ENCODE data around the gene TP53RK.

Gene TP53RK

GRCh38 chr20:46706242-46706641 lies 17.0 kb upstream of the TP53RK start:
- no peak for DNase-seq

GRCh38 chr20:46705378-46705729 lies 16.1 kb upstream of the TP53RK start:
- no peak for DNase-seq

GRCh38 chr20:46704714-46705377 lies 15.6 kb upstream of the TP53RK start:
- no peak for DNase-seq

GRCh38 chr20:46703435-46703834 lies 14.2 kb upstream of the TP53RK start:
- DNase-seq = no peak

GRCh38 chr20:46702447-46703203 lies 13.4 kb upstream of the TP53RK start:
- DNase-seq = no peak

GRCh38 chr20:46701986-46702385 lies 12.7 kb upstream of the TP53RK start:
- DNase-seq = no peak

GRCh38 chr20:46701556-46701955 lies 12.3 kb upstream of the TP53RK start:
- no peak for DNase-seq

- DNase-seq = no peak
These were observed 11.8 kb upstream of the TP53RK start for GRCh38 chr20:46701057-46701456.

- no peak for DNase-seq
These were observed 11.2 kb upstream of the TP53RK start for GRCh38 chr20:46700481-46700880.

GRCh38 chr20:46699651-46700359 lies 10.6 kb upstream of the TP53RK start:
- DNase-seq = no peak

- DNase-seq = no peak
These were observed 9.5 kb upstream of the TP53RK start for GRCh38 chr20:46698788-46699187.

- DNase-seq = no peak
These were observed 7.6 kb upstream of the TP53RK start for GRCh38 chr20:46696791-46697279.

- no peak for DNase-seq
These were observed 6.6 kb upstream of the TP53RK start for GRCh38 chr20:46695892-46696291.

- DNase-seq = no peak
These were observed 5.2 kb upstream of the TP53RK start for GRCh38 chr20:46694484-46694883.

- no peak for DNase-seq
These were observed 2.0 kb upstream of the TP53RK start for GRCh38 chr20:46691196-46691595.

GRCh38 chr20:46690219-46691106 lies 1.2 kb upstream of the TP53RK start:
- no peak for DNase-seq

- no peak for DNase-seq
These were observed 476 bp upstream of the TP53RK start for GRCh38 chr20:46689754-46690085.

- DNase-seq = no peak
These were observed 828 bp downstream of the TP53RK start for GRCh38 chr20:46688151-46689081.

- DNase-seq = no peak
These were observed 5.1 kb downstream of the TP53RK start for GRCh38 chr20:46683939-46684750.

- DNase-seq = no peak
These were observed 5.6 kb downstream of the TP53RK start for GRCh38 chr20:46683668-46683938.

GRCh38 chr20:46683011-46683667 lies 6.1 kb downstream of the TP53RK start:
- DNase-seq = no peak

All from NCI-H226 (cell line).